ENCODE results near the gene LRRC7.

DNA sequence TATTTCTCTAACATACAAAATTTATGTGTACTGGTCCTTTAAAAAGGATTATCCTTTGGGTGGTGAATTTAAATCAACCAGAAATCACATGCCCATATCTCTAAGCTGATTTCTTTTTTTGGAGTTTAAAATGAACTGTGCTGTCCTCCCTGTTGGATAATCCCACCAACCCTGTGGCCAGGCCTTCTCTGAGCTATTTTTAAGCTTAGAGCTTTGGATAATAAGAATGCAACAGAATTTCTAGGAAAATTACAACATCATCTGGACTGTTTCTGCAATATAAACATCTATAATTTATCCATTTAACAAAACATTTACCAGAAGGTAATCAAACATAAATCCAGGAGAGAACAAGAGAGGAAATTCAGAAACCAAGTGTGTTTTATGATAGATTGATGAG lies 549.3 kb downstream of the LRRC7 start:
- no peak for TF ChIP-seq POLR2A (IDR thresholded peaks at IDR 0.05; ENCODE audit: low read length)
- TF ChIP-seq GATA1 (IDR thresholded peaks at IDR 0.05; ENCODE audit: low read depth, low read length), result no peak

Data from erythroblast (primary cell).